CD4-positive, alpha-beta T cell treated with Interleukin-6 at 100 ng/mL for 8 hours (primary cell): ENCODE results near the gene EVI5L.

Source experiments
- DNase-seq: peaks from one replicate; pipeline ENCODE4 v3.0.0-alpha.2; 2020; ENCODE audit warnings: mixed read lengths, low spot score

The EVI5L gene

DNA sequence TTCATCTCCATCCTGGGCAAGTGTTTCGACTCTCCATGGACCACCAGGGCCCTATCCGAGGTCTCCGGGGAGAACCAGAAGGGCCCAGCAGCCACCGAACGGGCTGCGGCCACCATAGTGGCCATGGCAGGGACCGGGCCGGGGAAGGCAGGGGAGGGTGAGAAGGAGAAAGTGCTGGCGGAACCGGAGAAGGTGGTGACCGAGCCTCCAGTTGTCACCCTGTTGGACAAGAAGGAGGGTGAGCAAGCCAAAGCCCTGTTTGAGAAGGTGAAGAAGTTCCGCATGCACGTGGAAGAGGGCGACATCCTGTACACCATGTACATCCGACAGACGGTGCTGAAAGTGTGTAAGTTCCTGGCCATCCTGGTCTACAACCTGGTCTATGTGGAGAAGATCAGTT, 68.9 kb downstream of the EVI5L start:
- no peak for DNase-seq

DNA sequence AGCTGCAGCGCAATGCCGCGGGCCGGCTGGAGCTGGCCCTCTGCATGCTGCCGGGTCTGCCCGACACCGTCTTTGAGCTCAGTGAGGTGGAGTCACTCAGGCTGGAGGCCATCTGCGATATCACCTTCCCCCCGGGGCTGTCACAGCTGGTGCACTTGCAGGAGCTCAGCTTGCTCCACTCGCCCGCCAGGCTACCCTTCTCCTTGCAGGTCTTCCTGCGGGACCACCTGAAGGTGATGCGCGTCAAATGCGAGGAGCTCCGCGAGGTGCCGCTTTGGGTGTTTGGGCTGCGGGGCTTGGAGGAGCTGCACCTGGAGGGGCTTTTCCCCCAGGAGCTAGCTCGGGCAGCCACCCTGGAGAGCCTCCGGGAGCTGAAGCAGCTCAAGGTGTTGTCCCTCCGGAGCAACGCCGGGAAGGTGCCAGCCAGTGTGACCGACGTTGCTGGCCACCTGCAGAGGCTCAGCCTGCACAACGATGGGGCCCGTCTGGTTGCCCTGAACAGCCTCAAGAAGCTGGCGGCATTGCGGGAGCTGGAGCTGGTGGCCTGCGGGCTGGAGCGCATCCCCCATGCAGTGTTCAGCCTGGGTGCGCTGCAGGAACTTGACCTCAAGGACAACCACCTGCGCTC, 69.8 kb downstream of the EVI5L start:
- DNase-seq: no peak

- no peak for DNase-seq
Measured at GRCh38 chr19:7900401-7900870, 70.4 kb downstream of the EVI5L start.

DNA sequence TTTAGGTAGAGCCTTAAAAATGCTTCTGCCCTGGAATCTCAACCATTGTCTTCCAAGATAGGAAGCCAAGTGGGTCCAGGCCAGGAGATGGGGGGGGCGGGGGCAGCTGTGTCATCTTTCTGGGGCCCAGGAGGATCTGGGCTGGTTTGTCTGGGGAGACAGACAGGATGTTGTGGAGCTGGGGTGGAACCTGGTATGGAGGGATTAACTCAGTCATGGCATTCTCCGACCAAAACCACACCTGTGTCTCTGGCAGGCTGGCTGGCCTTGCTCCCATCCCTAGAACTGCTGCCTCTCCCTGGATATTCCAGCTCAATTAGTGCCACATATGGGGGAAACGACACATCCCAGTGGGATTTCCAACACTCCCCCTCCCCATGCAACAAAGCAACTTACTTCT, 70.9 kb downstream of the EVI5L start:
- no peak for DNase-seq

- no peak for DNase-seq
Measured at GRCh38 chr19:7901337-7901736, 71.3 kb downstream of the EVI5L start.

DNA sequence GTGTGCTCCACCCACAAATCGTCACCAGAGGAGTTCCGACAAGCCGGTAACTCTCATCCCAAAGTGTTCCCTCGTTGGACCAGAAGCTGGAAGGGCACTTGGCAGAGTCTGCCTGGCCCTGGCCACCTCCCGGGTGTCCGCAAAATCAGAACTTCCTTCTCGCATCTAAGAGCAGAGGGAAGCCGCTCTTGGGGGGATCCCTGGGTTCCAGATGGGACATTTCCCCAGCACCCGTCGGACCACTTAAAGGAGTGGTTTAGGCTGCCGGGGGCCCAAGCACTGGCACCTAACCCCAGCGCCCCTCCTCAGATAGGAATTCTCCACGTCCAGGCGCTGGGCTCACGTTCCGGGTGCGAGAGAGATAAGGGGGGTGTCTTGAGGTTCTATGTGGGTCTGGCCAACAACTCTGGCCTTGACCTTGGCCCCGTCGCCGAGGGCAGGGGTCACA, 72.8 kb downstream of the EVI5L start:
- DNase-seq: no peak

GRCh38 chr19:7903244-7904073, 73.4 kb downstream of the EVI5L start, which contains the start of gene MAP2K7:
Gene MAP2K7 (plus strand): TSS chr19:7903877. CDS start chr19:7903945, 68 bp downstream.
- peak; percentile 100 for DNase-seq

DNA sequence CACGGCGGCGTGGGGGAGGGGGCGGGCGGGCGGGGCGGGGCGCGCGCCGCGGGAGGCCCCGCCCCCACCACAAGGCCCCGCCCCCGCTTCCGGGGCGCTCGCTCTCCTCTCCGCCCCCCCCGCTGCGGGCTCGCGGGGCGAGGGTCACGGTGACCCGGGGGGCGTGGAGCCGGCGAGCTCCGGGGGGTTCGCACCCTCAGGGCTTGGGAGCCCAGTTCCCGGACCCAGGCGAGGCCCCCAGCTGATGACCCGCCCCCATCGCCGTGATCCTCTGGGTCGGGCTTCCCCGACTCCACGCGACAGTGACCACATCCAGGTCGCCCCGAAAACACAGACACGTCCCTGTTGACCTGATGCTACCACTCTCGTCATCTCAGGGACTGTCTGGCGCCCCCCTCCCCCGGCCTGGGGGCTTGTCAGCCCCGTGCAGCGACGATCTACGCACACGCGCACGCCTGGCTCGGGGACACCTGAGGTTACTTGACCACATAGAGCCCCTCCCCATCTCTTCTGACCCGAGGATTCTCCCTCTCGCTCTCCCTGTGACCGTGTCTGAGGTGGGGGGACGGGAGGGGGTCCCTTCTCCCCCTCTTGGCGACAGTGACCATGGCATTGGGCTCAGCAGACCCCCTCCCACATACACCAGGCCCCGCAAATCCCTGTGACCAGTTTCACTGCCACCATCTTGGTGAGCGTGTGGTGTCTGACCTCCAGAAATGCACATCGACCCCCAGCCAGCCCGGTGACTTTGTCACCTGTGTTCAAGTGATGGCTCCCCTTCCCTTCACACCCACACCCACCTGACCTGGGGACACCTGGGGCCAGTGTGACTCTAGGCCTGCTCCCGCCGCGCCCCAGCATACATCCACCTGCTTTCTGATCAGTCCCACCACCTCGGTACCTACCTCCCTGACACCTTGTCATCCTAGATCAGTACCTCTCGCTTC, 74.3 kb downstream of the EVI5L start:
- DNase-seq: peak; percentile 58

GRCh38 chr19:7905268-7905667, 75.2 kb downstream of the EVI5L start:
- no peak for DNase-seq

DNA sequence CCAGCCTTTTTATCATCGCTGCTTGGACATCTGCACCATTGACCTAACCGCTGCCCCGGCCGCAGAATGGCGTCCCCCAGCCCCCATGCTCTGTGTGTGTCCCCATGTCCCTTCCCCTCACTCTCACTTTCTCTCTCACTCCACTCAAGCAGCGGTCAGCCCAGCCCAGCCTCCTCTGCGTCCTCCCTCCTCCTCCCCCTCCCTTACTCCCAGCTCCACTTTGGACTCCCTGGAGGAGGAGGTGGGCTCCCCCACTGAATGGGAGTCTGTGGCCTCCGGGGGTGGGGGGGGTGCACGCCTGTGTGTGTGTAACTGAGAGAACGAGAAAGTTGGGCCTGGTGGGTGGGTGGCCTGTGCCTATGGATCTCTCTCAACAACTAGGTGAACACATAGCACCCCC, 75.8 kb downstream of the EVI5L start:
- DNase-seq: no peak

DNA sequence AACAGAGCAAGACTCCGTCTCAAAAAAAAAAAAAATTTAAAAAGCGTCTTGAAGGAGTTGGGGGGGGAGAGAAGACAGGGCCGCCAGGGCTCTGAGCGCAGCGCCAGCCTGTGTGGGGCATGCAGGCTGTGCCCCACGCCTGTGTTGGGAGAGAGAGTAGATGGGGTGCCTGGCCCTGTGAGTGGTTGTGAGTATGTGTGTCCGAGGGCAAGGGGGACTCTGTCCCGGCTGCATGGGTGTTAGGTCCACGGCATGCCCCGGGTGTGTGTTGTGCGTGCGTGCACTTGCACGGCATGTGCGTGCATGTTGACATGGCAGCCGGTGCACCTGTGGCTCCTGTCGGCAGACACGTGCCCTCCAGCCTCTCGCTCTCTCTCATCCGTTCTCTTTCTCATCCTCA, 77.1 kb downstream of the EVI5L start:
- DNase-seq: no peak

DNA sequence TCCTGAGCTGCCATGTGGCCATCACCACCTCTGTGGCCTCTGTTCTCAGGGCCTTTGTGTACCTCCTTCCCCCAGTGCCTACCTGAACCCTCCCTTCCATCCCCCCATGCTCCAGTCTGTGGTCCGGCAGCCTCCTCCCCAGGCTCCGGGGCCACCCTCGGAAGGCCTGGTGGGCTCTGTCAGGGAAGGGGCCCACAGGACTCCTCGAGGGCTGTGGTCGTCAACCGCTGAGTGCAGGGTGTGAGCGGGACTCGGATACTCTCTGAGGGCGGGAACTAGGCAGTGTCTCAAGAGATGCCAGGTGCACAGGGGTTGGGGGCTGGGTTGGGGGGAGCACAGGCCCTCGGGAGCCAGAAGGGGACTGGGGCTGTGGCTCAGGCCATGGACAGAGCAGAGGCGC, 77.5 kb downstream of the EVI5L start:
- DNase-seq: no peak

- no peak for DNase-seq
Measured at GRCh38 chr19:7908078-7908699, 78.2 kb downstream of the EVI5L start.

DNA sequence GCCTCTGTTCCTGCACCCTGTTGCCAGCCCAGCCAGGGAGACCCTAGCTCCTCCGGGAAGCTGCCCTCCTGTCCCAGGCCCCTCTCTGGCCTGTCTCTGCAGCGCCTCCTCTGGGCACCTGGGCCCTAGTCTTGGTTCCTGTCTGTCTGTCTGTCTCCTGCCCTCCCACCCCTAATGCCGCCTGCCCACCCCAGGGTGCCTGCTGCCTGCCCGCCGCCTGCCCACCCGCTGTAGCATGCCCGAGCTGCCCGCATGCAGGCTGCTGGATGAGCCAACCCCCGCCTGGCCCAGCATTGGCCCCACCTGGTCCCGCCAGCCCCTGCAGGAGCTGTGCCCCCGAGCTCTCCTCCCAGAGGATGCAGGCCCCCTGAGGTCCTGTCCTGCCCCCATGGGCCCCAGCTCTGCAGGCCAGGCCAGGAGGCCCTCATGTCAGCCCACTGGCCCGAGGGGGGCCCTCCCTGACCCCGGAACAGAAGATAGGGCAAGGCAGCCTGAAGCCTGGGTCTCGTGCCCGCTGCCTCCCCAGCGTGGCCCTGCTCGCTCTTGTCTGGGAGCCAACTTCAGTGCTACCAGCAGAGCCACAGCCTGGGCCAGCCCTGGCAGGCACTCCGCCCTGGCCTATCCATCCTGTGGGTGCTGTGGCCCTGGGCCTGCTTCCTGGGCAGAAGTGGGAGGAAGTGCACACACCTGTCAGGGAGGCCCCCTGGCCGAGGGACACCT, 78.9 kb downstream of the EVI5L start:
- no peak for DNase-seq

GRCh38 chr19:7909471-7910067, 79.6 kb downstream of the EVI5L start:
- DNase-seq: no peak

- DNase-seq: no peak
Measured at GRCh38 chr19:7910321-7911161, 80.5 kb downstream of the EVI5L start.

- no peak for DNase-seq
Measured at GRCh38 chr19:7911508-7912143, 81.6 kb downstream of the EVI5L start.

- DNase-seq: no peak
Measured at GRCh38 chr19:7912144-7912696, 82.2 kb downstream of the EVI5L start.
